Measurements from ENCODE around the gene LRRC75B. TPM values are rescaled to one million over a fixed set of nuclear protein-coding genes. Genes with fewer than 3 reads are reported as not detected.
"Not testable (repeated sequence)": the region's sequence is repeated elsewhere in the genome, so short reads cannot be mapped to it uniquely, and the experiment has no call there.

LRRC75B gene
- polyA plus RNA-seq, 1 donor: 36.6 TPM

- not testable (repeated sequence) for DNase-seq; H3K4me3 ChIP-seq (ENCODE audit: low read length); H3K27me3 ChIP-seq (ENCODE audit: control insufficient read depth, insufficient read depth, low read length); H3K36me3 ChIP-seq (ENCODE audit: control insufficient read depth, insufficient read depth, low read length); H3K9me3 ChIP-seq (ENCODE audit: control insufficient read depth, low read depth, low read length); H3K4me1 ChIP-seq (ENCODE audit: control insufficient read depth, insufficient read depth, low read length); H3K27ac ChIP-seq (ENCODE audit: low read length)
- no CpG with 5 or more reads among the region's 16 CpGs for WGBS (ENCODE audit: insufficient coverage, low lambda C conversion rate)
Measured at GRCh38 chr22:24627911-24628310, 35.0 kb upstream of the LRRC75B start.

GRCh38 chr22:24622596-24622995 lies 29.7 kb upstream of the LRRC75B start:
- WGBS (ENCODE audit: insufficient coverage, low lambda C conversion rate): no CpG with 5 or more reads among the region's 2 CpGs
- DNase-seq: not testable (repeated sequence)

GRCh38 chr22:24621244-24621643 lies 28.4 kb upstream of the LRRC75B start:
- no CpG with 5 or more reads among the region's 5 CpGs for WGBS (ENCODE audit: insufficient coverage, low lambda C conversion rate)

More at GRCh38 chr22:24622596-24622995, 29.7 kb upstream of the LRRC75B start:
- not testable (repeated sequence) for H3K36me3 ChIP-seq (ENCODE audit: control insufficient read depth, insufficient read depth, low read length); H3K9me3 ChIP-seq (ENCODE audit: control insufficient read depth, low read depth, low read length); H3K27me3 ChIP-seq (ENCODE audit: control insufficient read depth, insufficient read depth, low read length); H3K27ac ChIP-seq (ENCODE audit: low read length); H3K4me3 ChIP-seq (ENCODE audit: low read length); H3K4me1 ChIP-seq (ENCODE audit: control insufficient read depth, insufficient read depth, low read length)

GRCh38 chr22:24614794-24615193 lies 21.9 kb upstream of the LRRC75B start:
- not testable (repeated sequence) for H3K9me3 ChIP-seq (ENCODE audit: control insufficient read depth, low read depth, low read length); H3K27ac ChIP-seq (ENCODE audit: low read length); H3K27me3 ChIP-seq (ENCODE audit: control insufficient read depth, insufficient read depth, low read length); H3K4me1 ChIP-seq (ENCODE audit: control insufficient read depth, insufficient read depth, low read length); DNase-seq; H3K36me3 ChIP-seq (ENCODE audit: control insufficient read depth, insufficient read depth, low read length); H3K4me3 ChIP-seq (ENCODE audit: low read length)
- WGBS (ENCODE audit: insufficient coverage, low lambda C conversion rate): no CpG with 5 or more reads among the region's 15 CpGs

More at GRCh38 chr22:24621244-24621643, 28.4 kb upstream of the LRRC75B start:
- not testable (repeated sequence) for H3K36me3 ChIP-seq (ENCODE audit: control insufficient read depth, insufficient read depth, low read length); H3K4me1 ChIP-seq (ENCODE audit: control insufficient read depth, insufficient read depth, low read length); DNase-seq; H3K27me3 ChIP-seq (ENCODE audit: control insufficient read depth, insufficient read depth, low read length); H3K9me3 ChIP-seq (ENCODE audit: control insufficient read depth, low read depth, low read length); H3K27ac ChIP-seq (ENCODE audit: low read length); H3K4me3 ChIP-seq (ENCODE audit: low read length)

- no CpG with 5 or more reads among the region's 3 CpGs for WGBS (ENCODE audit: insufficient coverage, low lambda C conversion rate)
Measured at GRCh38 chr22:24609888-24610287, 17.0 kb upstream of the LRRC75B start.

GRCh38 chr22:24608327-24608726 lies 15.5 kb upstream of the LRRC75B start:
- not testable (repeated sequence) for H3K27me3 ChIP-seq (ENCODE audit: control insufficient read depth, insufficient read depth, low read length); H3K36me3 ChIP-seq (ENCODE audit: control insufficient read depth, insufficient read depth, low read length); H3K4me3 ChIP-seq (ENCODE audit: low read length); DNase-seq; H3K9me3 ChIP-seq (ENCODE audit: control insufficient read depth, low read depth, low read length); H3K27ac ChIP-seq (ENCODE audit: low read length); H3K4me1 ChIP-seq (ENCODE audit: control insufficient read depth, insufficient read depth, low read length)
- WGBS (ENCODE audit: insufficient coverage, low lambda C conversion rate): no CpG with 5 or more reads among the region's 6 CpGs

More at GRCh38 chr22:24609888-24610287, 17.0 kb upstream of the LRRC75B start:
- not testable (repeated sequence) for H3K27ac ChIP-seq (ENCODE audit: low read length); H3K4me3 ChIP-seq (ENCODE audit: low read length); H3K27me3 ChIP-seq (ENCODE audit: control insufficient read depth, insufficient read depth, low read length); H3K9me3 ChIP-seq (ENCODE audit: control insufficient read depth, low read depth, low read length); H3K36me3 ChIP-seq (ENCODE audit: control insufficient read depth, insufficient read depth, low read length); H3K4me1 ChIP-seq (ENCODE audit: control insufficient read depth, insufficient read depth, low read length); DNase-seq

- H3K27ac ChIP-seq (ENCODE audit: low read length); H3K36me3 ChIP-seq (ENCODE audit: control insufficient read depth, insufficient read depth, low read length); H3K4me1 ChIP-seq (ENCODE audit: control insufficient read depth, insufficient read depth, low read length); H3K27me3 ChIP-seq (ENCODE audit: control insufficient read depth, insufficient read depth, low read length); H3K4me3 ChIP-seq (ENCODE audit: low read length); H3K9me3 ChIP-seq (ENCODE audit: control insufficient read depth, low read depth, low read length): not testable (repeated sequence)
- DNase-seq: peak; percentile 52 to 56
- WGBS (ENCODE audit: insufficient coverage, low lambda C conversion rate): no CpG with 5 or more reads among the region's 18 CpGs
Measured at GRCh38 chr22:24607429-24607983, 14.6 kb upstream of the LRRC75B start.

- DNase-seq: peak in 1 of 2 donors; percentile 37
- H3K27me3 ChIP-seq (ENCODE audit: control insufficient read depth, insufficient read depth, low read length); H3K36me3 ChIP-seq (ENCODE audit: control insufficient read depth, insufficient read depth, low read length); H3K9me3 ChIP-seq (ENCODE audit: control insufficient read depth, low read depth, low read length); H3K4me3 ChIP-seq (ENCODE audit: low read length); H3K27ac ChIP-seq (ENCODE audit: low read length): not testable (repeated sequence)
- H3K4me1 ChIP-seq (ENCODE audit: control insufficient read depth, insufficient read depth, low read length): peaks cover 12% of the 10 kb centered on the region
- no CpG with 5 or more reads among the region's 2 CpGs for WGBS (ENCODE audit: insufficient coverage, low lambda C conversion rate)
Measured at GRCh38 chr22:24606340-24606739, 13.5 kb upstream of the LRRC75B start.

- not testable (repeated sequence) for H3K27me3 ChIP-seq (ENCODE audit: control insufficient read depth, insufficient read depth, low read length); H3K9me3 ChIP-seq (ENCODE audit: control insufficient read depth, low read depth, low read length); H3K36me3 ChIP-seq (ENCODE audit: control insufficient read depth, insufficient read depth, low read length)
- peak overlapping the region; percentile 62 for H3K4me3 ChIP-seq (ENCODE audit: low read length)
- peak in 1 of 2 donors; percentile 42 for DNase-seq
- H3K4me1 ChIP-seq (ENCODE audit: control insufficient read depth, insufficient read depth, low read length): peaks cover 26% of the 10 kb centered on the region
- peak overlapping the region; percentile 92 for H3K27ac ChIP-seq (ENCODE audit: low read length)
- WGBS (ENCODE audit: insufficient coverage, low lambda C conversion rate): no CpG with 5 or more reads among the region's 18 CpGs
Measured at GRCh38 chr22:24603770-24604629, 11.1 kb upstream of the LRRC75B start.

GRCh38 chr22:24602847-24603769 lies 10.2 kb upstream of the LRRC75B start, which contains the start of gene GGT1:
TSS of gene GGT1 (plus strand) at chr22:24603193. CDS start at chr22:24611082, 7,889 bp downstream.
- not testable (repeated sequence) for H3K36me3 ChIP-seq (ENCODE audit: control insufficient read depth, insufficient read depth, low read length); H3K27me3 ChIP-seq (ENCODE audit: control insufficient read depth, insufficient read depth, low read length); H3K9me3 ChIP-seq (ENCODE audit: control insufficient read depth, low read depth, low read length)
- peak in 1 of 2 donors; percentile 29 for DNase-seq
- peak within 1 kb of the TSS; percentile 92 for H3K27ac ChIP-seq (ENCODE audit: low read length)
- WGBS (ENCODE audit: insufficient coverage, low lambda C conversion rate): no CpG with 5 or more reads among the region's 22 CpGs
- peak within 1 kb of the TSS; percentile 62 for H3K4me3 ChIP-seq (ENCODE audit: low read length)
- H3K4me1 ChIP-seq (ENCODE audit: control insufficient read depth, insufficient read depth, low read length): peaks cover 26% of the 10 kb centered on the region

All from large intestine (tissue), 3 donors.